Left lung (tissue), 10 donors: Measurements from ENCODE around the gene SDK1. TPM values are rescaled to one million over a fixed set of nuclear protein-coding genes. Genes with fewer than 3 reads are reported as not detected.
A peak's percentile ranks its signal among the peaks of the same experiment; 100 is the strongest.

ENCODE experiments used
- ATAC-seq: fragments of 200-7000 bp; cut with Tn5 transposase; one replicate; pipeline ENCODE4 v1.9.1; 2020; ENCODE audit warnings: moderate library complexity
- DNase-seq, 4 donors: peaks; one replicate each; pipeline ENCODE4 v3.0.0-alpha.2; 2013 to 2020
- H3K27ac ChIP-seq, 2 donors: fragments of 200-600 bp; sonication (generic) in 1 of 2; one replicate each; pipeline versions ENCODE4 v1.5.0 to v1.8.0; 2020 to 2021
- H3K27me3 ChIP-seq, 2 donors: fragments of 200-600 bp; sonication (generic) in 1 of 2; one replicate each; pipeline versions ENCODE4 v1.5.0 to v1.8.0; 2020 to 2021
- H3K36me3 ChIP-seq, 2 donors: fragments of 200-600 bp; sonication (generic) in 1 of 2; one replicate each; pipeline versions ENCODE4 v1.5.0 to v1.8.0; 2020 to 2021
- H3K4me1 ChIP-seq, 2 donors: fragments of 200-600 bp; one replicate each; pipeline ENCODE4 v1.8.0; 2021
- H3K4me3 ChIP-seq, 2 donors: fragments of 200-600 bp; sonication (generic) in 1 of 2; one replicate each; pipeline versions ENCODE4 v1.5.0 to v1.8.0; 2020 to 2021; ENCODE audit warnings: mild to moderate bottlenecking in 1 of 2
- H3K9me3 ChIP-seq, 2 donors: fragments of 200-600 bp; sonication (generic) in 1 of 2; one replicate each; pipeline versions ENCODE4 v1.5.0 to v1.8.0; 2020 to 2021
- intact Hi-C, 2 donors: fragments of 100-400 bp; cut with DNase I; formaldehyde crosslinking; loops; one replicate each; pipeline versions ENCODE4 v1.11.2 to v1.14.2; 2022
- polyA plus RNA-seq, 6 donors: library from polyadenylated mRNA; unstranded; fragments of 120-200 nt; gene quantifications; one replicate each; pipeline ENCODE4 v1.2.1, GENCODE V29; 2013; ENCODE audit not compliant: insufficient read length in 6 of 6
- total RNA-seq, 2 donors: library from RNA; stranded (reverse); fragmentation: NEBNext Ultra II Directional; extraction: Animal tissue kit (Norgen Biotek cat#: 25700); gene quantifications; one replicate each; pipeline ENCODE4 v1.2.1, GENCODE V29; 2021
- TF ChIP-seq, protein P1 (sequence below), 2 donors: fragments of 200-600 bp; sonication (generic) in 1 of 2; IDR thresholded peaks; one replicate each; pipeline versions ENCODE4 v1.5.0 to v1.8.0; 2021; ENCODE audit warnings: antibody characterized with exemption in 2 of 2
- donor health status: DM: no; HTN: yes; CAD: no.
- donor health status: DM: no; HTN: no; CAD: no.

SDK1 gene
- total and polyA plus RNA-seq, 8 donors: 5.5 to 17.6 (median 13.0) TPM

GRCh38 chr7:4144172-4144701 lies 843.2 kb downstream of the SDK1 start:
- H3K9me3 ChIP-seq: no peaks in the 10 kb centered on the region
- intact Hi-C loops: no loop called here
- no peaks in the 10 kb centered on the region for H3K36me3 ChIP-seq
- DNase-seq (no peak), ATAC-seq (no peak)
- H3K27ac ChIP-seq: no peak overlapping the region
- H3K4me1 ChIP-seq: no peaks in the 10 kb centered on the region
- H3K27me3 ChIP-seq: peaks cover 0 to 26% of the 10 kb centered on the region in 2 donors
- TF ChIP-seq, protein P1, sequence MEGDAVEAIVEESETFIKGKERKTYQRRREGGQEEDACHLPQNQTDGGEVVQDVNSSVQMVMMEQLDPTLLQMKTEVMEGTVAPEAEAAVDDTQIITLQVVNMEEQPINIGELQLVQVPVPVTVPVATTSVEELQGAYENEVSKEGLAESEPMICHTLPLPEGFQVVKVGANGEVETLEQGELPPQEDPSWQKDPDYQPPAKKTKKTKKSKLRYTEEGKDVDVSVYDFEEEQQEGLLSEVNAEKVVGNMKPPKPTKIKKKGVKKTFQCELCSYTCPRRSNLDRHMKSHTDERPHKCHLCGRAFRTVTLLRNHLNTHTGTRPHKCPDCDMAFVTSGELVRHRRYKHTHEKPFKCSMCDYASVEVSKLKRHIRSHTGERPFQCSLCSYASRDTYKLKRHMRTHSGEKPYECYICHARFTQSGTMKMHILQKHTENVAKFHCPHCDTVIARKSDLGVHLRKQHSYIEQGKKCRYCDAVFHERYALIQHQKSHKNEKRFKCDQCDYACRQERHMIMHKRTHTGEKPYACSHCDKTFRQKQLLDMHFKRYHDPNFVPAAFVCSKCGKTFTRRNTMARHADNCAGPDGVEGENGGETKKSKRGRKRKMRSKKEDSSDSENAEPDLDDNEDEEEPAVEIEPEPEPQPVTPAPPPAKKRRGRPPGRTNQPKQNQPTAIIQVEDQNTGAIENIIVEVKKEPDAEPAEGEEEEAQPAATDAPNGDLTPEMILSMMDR (IDR thresholded peaks at IDR 0.05): no peak
- H3K4me3 ChIP-seq: no peak overlapping the region

- Histone ChIP-seq H3K4me3 (no peak overlapping the region), H3K27ac (no peak overlapping the region), H3K9me3 (no peaks in the 10 kb centered on the region), H3K27me3 (peaks cover 0 to 26% of the 10 kb centered on the region in 2 donors), H3K4me1 (no peaks in the 10 kb centered on the region), H3K36me3 (no peaks in the 10 kb centered on the region)
- TF ChIP-seq, protein P1 (IDR thresholded peaks at IDR 0.05): no peak
- ATAC-seq: peak; percentile 65
- DNase-seq: peak; percentile 59 to 93 (median 82)
- intact Hi-C loops: no loop called here
Observed at GRCh38 chr7:4144811-4145510, 843.9 kb downstream of the SDK1 start.

- Histone ChIP-seq H3K27ac (no peak overlapping the region), H3K4me3 (no peak overlapping the region), H3K9me3 (no peaks in the 10 kb centered on the region), H3K36me3 (no peaks in the 10 kb centered on the region), H3K27me3 (peaks cover 0 to 26% of the 10 kb centered on the region in 2 donors), H3K4me1 (no peaks in the 10 kb centered on the region)
- ATAC-seq (no peak), DNase-seq (peak in 1 of 4 donors; percentile 73)
- TF ChIP-seq, protein P1 (IDR thresholded peaks at IDR 0.05): no peak
- intact Hi-C loops: no loop called here
Observed at GRCh38 chr7:4145576-4145975, 844.5 kb downstream of the SDK1 start.

- peaks cover 0 to 26% of the 10 kb centered on the region in 2 donors for H3K27me3 ChIP-seq
- ATAC-seq (no peak), DNase-seq (peak in 1 of 4 donors; percentile 40)
- no peak overlapping the region for H3K27ac ChIP-seq
- no peaks in the 10 kb centered on the region for H3K36me3 ChIP-seq
- no peak overlapping the region for H3K4me3 ChIP-seq
- H3K9me3 ChIP-seq: no peaks in the 10 kb centered on the region
- TF ChIP-seq, protein P1 (IDR thresholded peaks at IDR 0.05): no peak
- intact Hi-C loops: no loop called here
- H3K4me1 ChIP-seq: no peaks in the 10 kb centered on the region
Observed at GRCh38 chr7:4147926-4148620, 847.0 kb downstream of the SDK1 start.

GRCh38 chr7:4149236-4149635 lies 848.2 kb downstream of the SDK1 start:
- Histone ChIP-seq H3K27me3 (peaks cover 0 to 17% of the 10 kb centered on the region in 2 donors), H3K36me3 (no peaks in the 10 kb centered on the region), H3K4me1 (no peaks in the 10 kb centered on the region), H3K27ac (no peak overlapping the region), H3K9me3 (no peaks in the 10 kb centered on the region), H3K4me3 (no peak overlapping the region)
- DNase-seq: peak in 1 of 4 donors; percentile 66
- intact Hi-C loops: no loop called here
- ATAC-seq: no peak
- TF ChIP-seq, protein P1 (IDR thresholded peaks at IDR 0.05): no peak
